Stromal cell of bone marrow (primary cell): ENCODE results near the gene NPIPB8.
"Not testable (repeated sequence)": the region's sequence is repeated elsewhere in the genome, so short reads cannot be mapped to it uniquely, and the experiment has no call there.

Experiments
- DNase-seq: peaks from one replicate; pipeline ENCODE4 v3.0.0-alpha.2; 2012; ENCODE audit warnings: low read depth

Gene NPIPB8

GRCh38 chr16:28636093-28636823 lies 1.6 kb upstream of the NPIPB8 start:
- not testable (repeated sequence) for DNase-seq

DNA sequence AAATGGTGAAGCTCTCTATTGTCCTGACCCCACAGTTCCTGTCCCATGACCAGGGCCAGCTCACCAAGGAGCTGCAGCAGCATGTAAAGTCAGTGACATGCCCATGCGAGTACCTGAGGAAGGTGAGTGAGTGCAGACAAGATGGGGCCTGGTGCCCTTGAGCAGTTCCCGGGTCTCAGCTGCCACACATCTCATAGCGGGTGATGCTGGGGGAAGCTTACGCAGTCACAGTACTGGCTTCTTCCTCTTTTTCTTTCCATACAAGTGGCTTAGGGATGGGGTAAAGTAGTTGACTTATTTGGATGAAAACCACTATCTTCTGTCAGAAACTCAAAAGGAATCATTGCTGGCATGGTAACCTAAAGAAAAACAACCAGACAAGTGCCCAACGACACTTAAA lies 494 bp downstream of the NPIPB8 start:
- DNase-seq: not testable (repeated sequence)

- DNase-seq: not testable (repeated sequence)
These were observed 2.1 kb downstream of the NPIPB8 start for GRCh38 chr16:28639959-28640358.

- not testable (repeated sequence) for DNase-seq
These were observed 28.4 kb downstream of the NPIPB8 start for GRCh38 chr16:28666264-28666663.

DNA sequence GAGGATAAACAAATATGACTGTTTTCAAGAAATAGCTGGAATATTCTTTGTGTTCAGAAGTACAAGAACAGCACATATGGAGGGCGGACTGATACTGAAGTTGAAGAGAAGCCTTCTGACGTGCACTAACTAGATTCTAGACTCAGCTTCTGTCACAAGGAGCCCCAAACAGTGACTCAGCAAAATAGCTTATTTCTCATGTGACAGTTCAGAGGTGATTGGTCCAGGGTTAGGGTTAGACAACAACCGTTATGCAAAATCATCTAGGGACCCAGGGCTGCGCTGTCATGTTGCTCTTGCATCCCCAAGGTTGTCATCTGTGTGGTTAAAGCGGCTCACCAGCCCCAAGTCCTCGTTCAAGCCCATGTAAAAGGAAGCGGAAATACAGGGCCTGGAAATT lies 29.6 kb downstream of the NPIPB8 start:
- DNase-seq: not testable (repeated sequence)

DNA sequence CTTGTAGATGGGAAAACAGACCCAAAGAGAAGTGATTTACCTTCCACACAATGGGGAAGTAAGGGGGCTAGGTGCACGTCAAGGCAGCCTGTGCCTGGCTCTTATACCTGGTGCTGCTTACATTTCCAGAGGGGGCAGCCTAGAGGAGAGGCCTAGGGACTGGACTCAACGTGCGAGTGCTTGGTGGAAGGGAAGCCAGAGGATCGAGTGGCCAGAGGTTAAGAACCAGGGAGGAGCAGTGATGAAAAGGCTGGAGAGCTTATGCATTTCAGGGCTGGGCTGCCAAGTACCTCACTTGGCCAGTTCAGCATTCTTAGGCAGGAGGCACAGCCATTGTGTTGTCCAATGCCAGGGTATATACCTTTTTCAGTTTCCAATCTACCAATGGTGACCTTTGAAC lies 30.3 kb downstream of the NPIPB8 start:
- DNase-seq: not testable (repeated sequence)

DNA sequence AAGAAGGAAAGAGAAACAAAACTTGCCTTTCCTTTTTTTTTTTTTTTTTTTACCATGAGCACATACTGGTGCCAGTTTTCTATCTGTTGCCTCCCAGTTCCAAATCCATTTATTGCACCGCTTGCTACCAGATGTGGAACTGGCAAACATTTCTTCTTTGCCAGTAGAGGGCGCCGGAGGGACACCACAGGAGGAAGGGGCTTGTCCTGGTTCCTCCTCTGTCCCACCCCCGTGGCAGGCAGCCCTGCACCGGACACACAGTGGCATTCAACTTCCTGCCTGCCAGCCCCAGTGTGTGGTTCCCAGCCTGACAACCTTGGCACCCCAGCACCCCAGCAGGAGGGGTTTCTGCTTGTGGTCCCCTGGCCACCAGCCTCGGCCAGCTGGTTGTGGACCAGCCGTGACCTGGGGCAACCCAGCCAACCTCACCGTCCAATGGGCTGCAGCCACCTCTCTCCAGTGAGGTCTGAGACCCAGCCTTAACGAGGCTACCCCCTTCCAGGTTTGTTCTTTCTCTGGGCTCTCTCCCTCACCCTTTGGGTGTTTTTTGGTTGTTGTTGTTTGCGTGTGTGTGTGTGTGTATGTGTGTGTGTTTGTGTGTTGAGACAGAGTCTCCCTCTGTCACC lies 50.6 kb downstream of the NPIPB8 start:
- not testable (repeated sequence) for DNase-seq

DNA sequence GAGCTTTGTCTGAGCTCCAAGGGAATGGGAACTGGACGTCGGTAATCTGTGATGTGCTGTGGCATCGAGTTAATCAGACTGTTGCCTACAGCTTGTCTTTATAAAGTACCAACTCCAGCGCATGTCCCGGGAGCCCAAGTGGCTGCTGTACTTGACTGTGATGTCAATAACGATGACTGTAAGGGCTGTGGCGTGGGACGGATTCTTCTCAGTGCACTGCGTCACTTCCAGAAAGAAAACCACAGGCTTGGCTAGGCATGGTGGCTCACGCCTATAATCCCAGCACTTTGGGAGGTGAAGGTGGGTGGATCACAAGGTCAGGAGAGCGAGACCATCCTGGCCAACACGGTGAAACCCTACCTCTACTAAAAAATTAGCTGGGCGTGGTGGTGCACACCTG lies 51.6 kb downstream of the NPIPB8 start:
- not testable (repeated sequence) for DNase-seq

DNA sequence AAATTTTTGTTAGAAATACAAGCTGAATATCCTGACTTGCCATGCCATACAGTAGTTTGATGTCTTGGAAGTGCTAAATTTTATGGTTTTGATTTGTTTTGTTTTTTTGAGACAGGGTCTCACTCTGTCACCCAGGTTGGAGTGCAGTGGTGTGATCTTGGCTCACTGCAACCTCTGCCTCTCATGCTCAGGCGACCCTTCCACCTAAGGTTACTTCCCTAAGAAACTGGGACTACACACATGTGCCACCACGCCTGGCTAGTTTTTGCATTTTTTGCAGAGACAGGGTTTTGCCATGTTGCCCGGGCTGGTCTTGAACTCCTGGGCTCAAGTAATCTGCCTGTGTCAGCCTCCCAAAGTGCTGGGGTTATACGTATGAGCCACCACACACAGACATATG lies 53.9 kb downstream of the NPIPB8 start:
- not testable (repeated sequence) for DNase-seq

DNA sequence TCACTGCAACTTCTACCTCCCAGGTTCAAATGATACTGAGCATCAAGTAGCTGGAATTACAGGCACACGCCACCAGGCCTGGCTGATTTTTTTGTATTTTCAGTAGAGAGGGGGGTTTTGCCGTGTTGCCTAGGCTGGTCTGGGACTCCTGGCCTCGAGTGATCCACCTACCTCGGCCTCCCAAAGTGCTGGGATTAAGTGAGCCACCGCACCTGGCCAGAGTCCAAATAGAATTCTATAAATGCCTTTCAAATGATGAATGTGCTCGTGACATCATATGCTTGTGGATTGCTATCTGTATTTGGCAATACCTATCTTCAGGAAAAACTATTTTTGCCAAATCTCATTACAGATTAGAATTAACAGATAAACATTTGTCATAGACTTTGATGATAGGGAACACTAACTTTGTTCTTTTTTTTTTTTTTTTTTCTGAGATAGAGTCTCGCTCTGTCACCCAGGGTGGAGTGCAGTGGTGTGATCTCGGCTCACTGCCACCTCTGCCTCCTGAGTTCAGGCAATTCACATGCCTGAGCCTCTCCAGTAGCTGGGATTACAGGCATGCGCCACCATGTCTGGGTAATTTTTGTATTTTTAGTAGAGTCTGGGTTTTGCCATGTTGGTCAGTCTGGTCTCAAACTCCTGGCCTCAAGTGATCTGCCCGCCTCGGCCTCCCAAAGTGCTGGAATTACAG lies 55.5 kb downstream of the NPIPB8 start:
- not testable (repeated sequence) for DNase-seq

DNA sequence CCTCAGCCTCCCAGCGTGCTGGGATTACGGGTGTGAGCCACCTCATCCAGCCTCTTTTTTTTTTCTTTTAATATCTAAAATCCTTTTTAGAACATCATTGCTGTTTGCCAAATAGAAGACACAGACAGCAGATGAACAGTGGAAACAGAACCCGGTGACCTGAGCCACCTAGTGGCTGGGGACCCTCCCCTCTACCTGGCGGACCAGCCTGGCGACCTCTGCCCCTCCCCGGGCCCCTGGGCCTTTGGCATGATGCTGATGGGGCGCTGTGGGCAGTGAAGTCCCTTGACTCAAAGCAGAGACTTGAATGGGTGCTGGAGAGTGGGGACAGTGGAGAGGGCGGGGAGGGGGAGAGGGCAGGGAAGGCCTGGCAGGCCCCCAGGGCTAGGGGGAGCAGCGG lies 61.9 kb downstream of the NPIPB8 start:
- not testable (repeated sequence) for DNase-seq

GRCh38 chr16:28700349-28700748 lies 62.5 kb downstream of the NPIPB8 start:
- not testable (repeated sequence) for DNase-seq

- not testable (repeated sequence) for DNase-seq
These were observed 63.5 kb downstream of the NPIPB8 start for GRCh38 chr16:28701384-28701783.

DNA sequence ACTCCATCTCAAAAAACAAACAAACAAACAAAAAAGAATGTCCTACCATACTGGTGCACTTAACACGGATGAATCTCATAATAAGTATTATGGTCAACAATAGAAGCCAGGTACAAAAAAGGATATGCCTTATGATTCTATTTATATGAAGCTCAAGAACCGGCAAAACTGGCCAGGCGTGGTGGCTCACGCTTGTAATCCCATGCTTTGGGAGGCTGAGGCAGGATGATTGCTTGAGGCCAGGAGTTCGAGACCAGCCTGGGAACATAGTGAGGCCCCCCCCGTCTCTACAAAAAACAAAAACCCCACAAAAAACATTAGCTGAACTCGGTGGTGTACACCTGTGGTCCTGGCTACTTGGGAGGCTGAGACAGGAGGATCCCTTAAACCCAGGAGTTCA lies 66.4 kb downstream of the NPIPB8 start:
- DNase-seq: not testable (repeated sequence)
